ENCODE data around the gene NADK.
"Not testable (repeated sequence)": the region's sequence is repeated elsewhere in the genome, so short reads cannot be mapped to it uniquely, and the experiment has no call there.

The NADK gene

DNA sequence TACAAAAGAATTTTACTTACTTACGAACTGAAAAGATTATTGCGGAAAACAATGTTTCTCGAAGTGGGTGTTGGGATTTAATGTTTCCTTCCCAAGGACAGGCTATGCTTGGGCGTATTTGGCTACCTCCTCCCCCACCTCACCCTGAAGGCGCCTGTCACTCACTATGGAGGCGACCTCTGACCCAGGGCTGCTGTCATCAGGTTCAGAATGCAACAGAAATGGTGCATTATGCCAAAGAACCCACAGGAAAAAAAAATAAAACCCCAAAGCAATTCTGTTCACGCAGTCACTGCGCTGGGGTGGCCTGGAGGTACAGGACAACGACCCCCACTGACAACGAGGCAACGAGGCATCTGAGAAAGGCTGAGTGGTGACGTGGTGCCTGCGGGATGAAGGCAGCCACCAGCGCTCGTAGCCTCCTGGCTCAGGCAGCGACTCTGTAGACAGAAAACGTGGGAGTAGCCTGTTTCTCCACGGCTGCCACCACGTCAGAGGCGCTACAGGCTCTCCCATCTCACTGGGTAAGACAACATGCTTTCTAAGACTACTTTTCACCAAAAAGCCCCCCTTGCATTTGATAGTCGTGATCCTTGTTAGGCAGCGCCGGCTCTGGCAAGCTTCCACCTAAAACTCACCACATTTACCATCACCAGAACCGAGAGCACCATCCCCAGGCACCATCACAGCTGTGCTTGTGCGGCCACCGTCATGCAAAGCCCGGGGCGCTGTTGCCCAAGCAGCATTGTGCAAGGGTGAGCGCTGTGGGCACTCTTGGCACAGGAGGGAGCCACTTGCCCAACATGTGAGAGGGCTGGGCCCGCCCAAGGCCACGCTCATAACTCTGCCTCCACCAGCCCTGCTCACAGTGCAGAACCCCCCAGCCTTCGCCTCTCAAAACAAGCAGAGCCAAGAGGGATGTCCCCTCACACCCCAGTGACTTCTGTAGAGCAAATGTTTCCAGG is 14.3 kb downstream of the NADK start:
- no peak for DNase-seq

DNA sequence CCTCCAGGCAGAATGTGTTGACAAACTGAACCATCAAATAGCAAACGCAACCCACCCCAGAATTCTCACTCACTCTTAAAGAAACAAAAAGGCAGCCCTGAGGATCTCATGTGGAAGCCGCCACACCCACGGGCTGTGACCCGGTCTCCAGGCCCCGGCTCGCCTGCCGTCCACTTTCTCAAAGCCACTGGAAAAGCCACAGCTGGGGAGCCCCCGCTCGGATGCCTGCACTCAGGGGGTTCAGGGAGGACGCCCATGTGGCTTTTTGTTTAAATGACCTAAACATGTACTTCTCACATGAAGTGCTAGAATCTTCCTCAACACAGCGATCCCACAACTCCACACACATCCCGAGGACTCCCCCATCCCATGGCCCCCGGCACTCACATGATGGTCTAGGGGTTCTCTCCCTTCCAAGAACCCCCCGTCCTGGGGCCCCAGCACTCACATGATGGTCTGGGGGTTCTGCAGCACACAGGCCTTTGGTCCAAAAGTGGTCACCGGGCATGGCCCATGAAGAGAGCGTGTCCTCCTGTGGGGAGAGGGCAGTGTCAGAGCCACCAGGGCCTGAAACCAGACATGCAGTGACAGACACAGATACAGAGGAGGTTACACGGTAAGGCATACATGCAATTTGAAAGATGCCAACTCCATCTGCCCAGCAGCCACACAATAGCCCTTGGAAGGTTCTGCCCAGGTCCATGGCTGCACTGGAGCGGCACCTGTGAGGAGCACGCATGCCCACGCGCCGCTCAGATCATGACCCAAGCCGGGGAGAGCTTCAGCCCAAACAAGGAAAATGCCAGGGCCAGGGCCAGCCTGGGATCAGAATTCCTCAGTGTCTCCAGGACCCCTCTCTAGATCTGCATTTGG is 16.5 kb downstream of the NADK start:
- DNase-seq = no peak

GRCh38 chr1:1760715-1761114 is 17.6 kb downstream of the NADK start:
- no peak for DNase-seq

GRCh38 chr1:1760345-1760650 is 18.0 kb downstream of the NADK start:
- DNase-seq = no peak

- no peak for DNase-seq
Observed at GRCh38 chr1:1759456-1760344, 18.6 kb downstream of the NADK start.

GRCh38 chr1:1758692-1759455 is 19.4 kb downstream of the NADK start:
- no peak for DNase-seq

DNA sequence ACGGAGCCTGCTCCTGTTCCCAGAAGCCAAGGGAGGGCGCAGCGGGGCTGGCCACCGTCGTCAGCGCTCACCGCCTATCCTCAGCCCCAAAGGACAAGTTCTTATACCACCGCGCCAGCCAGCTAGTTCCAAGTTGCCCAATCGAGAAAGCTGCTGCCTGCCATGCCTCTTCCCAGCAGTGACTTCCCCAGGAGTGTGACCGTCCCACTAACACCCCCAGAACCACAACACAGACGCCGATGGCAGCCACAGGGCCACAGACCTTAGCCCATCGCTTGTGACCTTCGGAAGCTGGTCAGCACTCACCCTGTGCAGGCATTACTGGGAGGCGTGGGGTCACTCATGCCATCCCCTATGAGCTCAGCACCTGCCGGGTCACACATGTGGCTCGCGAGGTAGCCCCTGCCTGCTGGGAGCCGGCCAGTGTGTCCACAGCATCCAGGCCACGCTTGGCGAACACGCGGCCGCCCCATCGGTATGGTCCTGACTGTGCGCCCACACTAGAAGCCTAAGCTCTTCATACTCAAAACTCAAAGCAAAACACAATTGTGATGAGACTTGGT is 20.1 kb downstream of the NADK start:
- DNase-seq = no peak

- DNase-seq = no peak
Observed at GRCh38 chr1:1757422-1758058, 20.7 kb downstream of the NADK start.

GRCh38 chr1:1756661-1757421 is 21.4 kb downstream of the NADK start:
- DNase-seq = no peak

- no peak for DNase-seq
Observed at GRCh38 chr1:1755852-1756251, 22.4 kb downstream of the NADK start.

GRCh38 chr1:1755426-1755825 is 22.8 kb downstream of the NADK start:
- DNase-seq = no peak

DNA sequence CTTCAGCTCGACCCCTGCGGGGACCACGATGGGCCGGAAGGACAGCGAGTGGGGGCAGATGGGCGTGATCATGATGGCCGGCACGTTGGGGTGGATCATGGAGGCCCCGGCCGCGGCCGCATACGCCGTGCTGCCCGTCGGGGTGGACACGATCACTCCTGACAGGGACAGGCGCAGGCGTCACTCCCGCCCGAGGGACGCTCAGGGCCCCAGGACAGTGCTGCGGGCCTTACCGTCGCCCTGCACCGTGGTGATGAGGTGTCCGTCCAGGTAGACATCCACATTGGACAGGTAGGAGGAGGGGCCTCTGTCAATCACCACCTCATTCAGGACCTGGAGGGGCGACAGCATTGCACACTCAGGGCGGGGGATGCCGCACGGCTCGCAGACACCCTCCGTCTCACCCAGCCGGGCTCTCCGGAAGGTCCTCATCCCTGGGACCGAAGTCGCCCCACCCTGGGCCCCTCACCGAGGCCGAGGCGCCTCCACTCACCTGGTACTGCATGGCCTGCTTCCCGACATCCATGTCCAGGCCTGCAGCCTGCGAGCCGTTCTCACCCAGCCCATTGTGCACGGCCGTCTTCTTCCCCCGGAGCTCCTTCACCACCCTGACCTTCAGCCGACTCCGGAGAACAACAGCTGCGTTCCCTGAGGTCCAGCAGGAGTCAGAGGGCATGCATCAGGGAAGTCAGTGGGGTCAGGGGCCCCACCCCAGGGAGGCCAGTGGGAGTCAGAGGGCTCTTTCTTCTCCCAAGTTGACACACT is 24.0 kb downstream of the NADK start:
- DNase-seq = no peak

DNA sequence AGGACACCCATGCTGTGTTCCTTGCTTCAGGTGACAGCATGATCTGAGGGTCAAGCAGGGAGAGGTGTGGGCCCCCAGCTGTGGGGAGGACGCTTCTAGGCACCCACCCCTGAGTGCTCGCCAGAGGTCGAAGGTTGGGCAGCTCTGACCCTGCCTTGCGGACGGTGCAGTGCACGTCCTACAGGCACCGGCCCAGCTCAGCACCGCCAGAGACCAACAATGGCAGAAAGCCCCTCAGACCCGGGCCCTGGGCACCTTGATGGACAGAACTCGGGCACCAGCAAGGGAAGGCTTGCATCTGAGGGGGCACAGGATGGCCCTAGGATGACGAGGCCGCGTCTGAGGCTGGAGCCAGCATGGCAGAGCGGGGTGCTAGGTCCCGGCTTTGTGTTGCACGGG is 24.7 kb downstream of the NADK start:
- no peak for DNase-seq

- no peak for DNase-seq
Observed at GRCh38 chr1:1752636-1753606, 25.3 kb downstream of the NADK start.

GRCh38 chr1:1752190-1752589 is 26.1 kb downstream of the NADK start:
- no peak for DNase-seq

DNA sequence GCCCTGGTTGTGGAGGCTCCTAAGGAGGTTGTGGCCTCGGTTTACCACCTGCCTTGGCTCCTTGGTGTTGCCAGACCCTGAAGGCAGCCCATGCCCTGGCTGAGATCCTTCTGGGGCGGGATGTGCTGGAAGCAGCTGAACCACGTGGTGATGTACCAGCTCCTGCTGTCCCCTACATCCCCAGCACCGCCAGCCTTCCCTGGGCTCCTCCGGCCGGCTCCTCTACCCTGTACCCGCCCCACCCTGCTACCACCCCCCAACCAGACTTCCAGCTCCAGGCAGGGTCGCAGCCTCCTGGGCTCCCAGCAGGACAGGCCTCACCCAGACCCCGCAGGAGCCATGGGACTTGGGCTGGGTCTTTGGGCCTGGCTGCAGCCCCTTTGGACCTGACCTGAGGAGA is 28.3 kb downstream of the NADK start:
- not testable (repeated sequence) for DNase-seq

DNA sequence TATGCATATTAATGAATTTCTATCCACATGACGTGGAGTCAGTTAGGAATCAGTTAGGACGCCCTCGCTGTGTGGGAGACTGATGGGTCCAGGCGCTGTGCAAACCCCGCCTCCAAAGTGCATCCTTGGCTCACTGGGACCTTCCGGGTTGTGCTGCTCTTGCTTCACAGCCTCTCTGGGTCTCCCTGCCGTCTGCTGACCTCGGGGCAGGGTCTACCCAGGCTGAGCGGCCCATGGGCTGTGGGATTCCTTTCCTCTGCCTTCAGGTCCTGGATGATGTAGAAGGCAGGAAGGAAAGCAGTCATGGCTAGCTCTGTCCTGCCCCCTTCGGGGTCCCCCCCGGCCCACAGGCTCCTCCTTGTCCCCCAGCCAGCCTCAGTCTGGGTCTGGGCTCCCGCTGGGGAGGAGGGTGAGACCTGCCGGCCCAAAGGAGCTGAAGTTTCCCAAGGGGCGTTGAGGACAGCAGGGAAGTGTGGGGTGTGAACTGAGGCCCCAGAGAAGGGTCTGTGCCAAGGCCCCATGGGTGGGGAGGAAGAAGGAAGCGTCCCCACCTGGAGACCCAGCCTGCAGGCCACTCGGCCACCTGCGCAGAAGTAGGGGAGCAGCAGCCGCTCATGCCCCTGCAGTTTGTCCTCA is 29.5 kb downstream of the NADK start:
- DNase-seq = no peak

- DNase-seq = not testable (repeated sequence)
Observed at GRCh38 chr1:1746566-1746909, 31.7 kb downstream of the NADK start.
